ENCODE results near the gene TRAPPC3L. TPM values are rescaled to one million over a fixed set of nuclear protein-coding genes. Genes with fewer than 3 reads are reported as not detected.

Gene TRAPPC3L
- total RNA-seq, 1 donor from 2014 or later: not detected

- H3K36me3 ChIP-seq: no peaks in the 10 kb centered on the region
- no peaks in the 10 kb centered on the region for H3K9me3 ChIP-seq (ENCODE audit: low read depth)
- no peak overlapping the region for H3K4me2 ChIP-seq
- H3K79me2 ChIP-seq (ENCODE audit: low read depth): no peaks in the 10 kb centered on the region
- H3K9me3 Mint-ChIP-seq: no peaks in the 10 kb centered on the region
- no peak overlapping the region for H3K27ac ChIP-seq
- no peak for DNase-seq (ENCODE audit: low spot score)
- H3K36me3 Mint-ChIP-seq: no peaks in the 10 kb centered on the region
- peaks cover 20% of the 10 kb centered on the region for H3K4me1 ChIP-seq
- no peak overlapping the region for H3K4me3 ChIP-seq
- H3K27ac Mint-ChIP-seq: no peak overlapping the region
- H3K27me3 Mint-ChIP-seq (ENCODE audit: insufficient read depth, low read depth): peaks cover 3% of the 10 kb centered on the region
- no peaks in the 10 kb centered on the region for H3K27me3 ChIP-seq
- no peak overlapping the region for H2AFZ ChIP-seq (replicated peaks)
- H3K4me3 Mint-ChIP-seq: no peak overlapping the region
- peaks cover 32% of the 10 kb centered on the region for H3K4me1 Mint-ChIP-seq
- H3K9ac ChIP-seq: no peak overlapping the region
- H3F3A ChIP-seq (ENCODE audit: low read depth): peaks cover 27% of the 10 kb centered on the region
- H4K20me1 ChIP-seq (ENCODE audit: low read depth): no peaks in the 10 kb centered on the region
- TF ChIP-seq EZH2 (IDR thresholded peaks at IDR 0.05): no peak
- no peak for TF ChIP-seq CTCF (IDR thresholded peaks at IDR 0.05)
- TF ChIP-seq EZH2phosphoT487 (IDR thresholded peaks at IDR 0.05): no peak
Measured at GRCh38 chr6:116535109-116535508, 10.4 kb downstream of the TRAPPC3L start.

GRCh38 chr6:116533233-116533957, 12.1 kb downstream of the TRAPPC3L start:
- DNase-seq (ENCODE audit: low spot score): peak; percentile 69
- Histone ChIP-seq H3K79me2 (ENCODE audit: low read depth) (no peaks in the 10 kb centered on the region), H3K27ac (no peak overlapping the region), H4K20me1 (ENCODE audit: low read depth) (no peaks in the 10 kb centered on the region), H3K4me3 (no peak overlapping the region), H3K9ac (no peak overlapping the region), H3K27me3 (no peaks in the 10 kb centered on the region), H3F3A (ENCODE audit: low read depth) (peaks cover 27% of the 10 kb centered on the region), H2AFZ (replicated peaks) (peak overlapping the region; percentile 78), H3K36me3 (no peaks in the 10 kb centered on the region), H3K4me2 (peak overlapping the region; percentile 30), H3K9me3 (ENCODE audit: low read depth) (no peaks in the 10 kb centered on the region), H3K4me1 (peaks cover 30% of the 10 kb centered on the region)
- Mint-ChIP-seq H3K9me3 (no peaks in the 10 kb centered on the region), H3K36me3 (no peaks in the 10 kb centered on the region), H3K4me1 (peaks cover 48% of the 10 kb centered on the region), H3K27me3 (ENCODE audit: insufficient read depth, low read depth) (peaks cover 3% of the 10 kb centered on the region), H3K27ac (peak overlapping the region; percentile 96), H3K4me3 (peak overlapping the region; percentile 65)
- TF ChIP-seq EZH2phosphoT487 (IDR thresholded peaks at IDR 0.05): no peak
- peak; percentile 26 for TF ChIP-seq CTCF (IDR thresholded peaks at IDR 0.05)

- H3K79me2 ChIP-seq (ENCODE audit: low read depth): no peaks in the 10 kb centered on the region
- TF ChIP-seq EZH2phosphoT487 (IDR thresholded peaks at IDR 0.05): no peak
- TF ChIP-seq CTCF (IDR thresholded peaks at IDR 0.05): peak; percentile 83
- TF ChIP-seq EZH2 (IDR thresholded peaks at IDR 0.05): no peak
- peaks cover 27% of the 10 kb centered on the region for H3F3A ChIP-seq (ENCODE audit: low read depth)
- no peak overlapping the region for H3K9ac ChIP-seq
- no peaks in the 10 kb centered on the region for H3K9me3 ChIP-seq (ENCODE audit: low read depth)
- no peaks in the 10 kb centered on the region for H3K36me3 ChIP-seq
- H3K36me3 Mint-ChIP-seq: no peaks in the 10 kb centered on the region
- DNase-seq (ENCODE audit: low spot score): peak; percentile 77
- H3K4me1 Mint-ChIP-seq: peaks cover 48% of the 10 kb centered on the region
- H3K4me3 Mint-ChIP-seq: no peak overlapping the region
- H3K4me2 ChIP-seq: no peak overlapping the region
- H3K27me3 ChIP-seq: no peaks in the 10 kb centered on the region
- no peak overlapping the region for H3K27ac ChIP-seq
- no peak overlapping the region for H3K27ac Mint-ChIP-seq
- peaks cover 3% of the 10 kb centered on the region for H3K27me3 Mint-ChIP-seq (ENCODE audit: insufficient read depth, low read depth)
- peaks cover 32% of the 10 kb centered on the region for H3K4me1 ChIP-seq
- H3K4me3 ChIP-seq: no peak overlapping the region
- no peaks in the 10 kb centered on the region for H3K9me3 Mint-ChIP-seq
- H4K20me1 ChIP-seq (ENCODE audit: low read depth): no peaks in the 10 kb centered on the region
- H2AFZ ChIP-seq (replicated peaks): no peak overlapping the region
Measured at GRCh38 chr6:116531675-116532570, 13.6 kb downstream of the TRAPPC3L start.

Measured in neural progenitor cell (in vitro differentiated cells).